ENCODE measurements around the gene SLIT2.

SLIT2 gene

GRCh38 chr4:20219521-20219920 is 32.2 kb upstream of the SLIT2 start:
- no peak overlapping the region for H2BK12ac ChIP-seq (ENCODE audit: low read length in 2 of 2)
- H3K36me3 ChIP-seq (ENCODE audit: control insufficient read depth in 1 of 2, insufficient read depth in 2 of 2, low read depth in 1 of 2, low read length in 2 of 2), result no peaks in the 10 kb centered on the region
- no peak overlapping the region for H4K91ac ChIP-seq (ENCODE audit: low read length)
- H3K4me3 ChIP-seq (ENCODE audit: insufficient read depth in 1 of 2, low read depth in 1 of 2, low read length in 2 of 2), result no peak overlapping the region
- H3K4ac ChIP-seq (ENCODE audit: low read depth in 1 of 2, low read length in 2 of 2), result no peak overlapping the region
- no peak overlapping the region for H3K18ac ChIP-seq (ENCODE audit: low read depth in 1 of 2, low read length in 2 of 2)
- H3K27me3 ChIP-seq (ENCODE audit: control insufficient read depth in 1 of 2, insufficient read depth in 1 of 2, low read length in 2 of 2), result no peaks in the 10 kb centered on the region
- H2BK15ac ChIP-seq (ENCODE audit: low read depth, poor library complexity, severe bottlenecking), result no peak overlapping the region
- DNase-seq, result no peak
- H3K23ac ChIP-seq (ENCODE audit: low read length in 2 of 2), result no peak overlapping the region
- no peak overlapping the region for H2AK5ac ChIP-seq (ENCODE audit: low read length, severe bottlenecking)
- no peak overlapping the region for H3K27ac ChIP-seq (ENCODE audit: low read length, poor library complexity, severe bottlenecking)
- no peaks in the 10 kb centered on the region for H3K4me1 ChIP-seq (ENCODE audit: control insufficient read depth, insufficient read depth, low read depth, low read length)
- no peak overlapping the region for H3K9ac ChIP-seq (ENCODE audit: low read length)
- no peak overlapping the region for H2BK120ac ChIP-seq (ENCODE audit: low read depth, low read length)
- H2BK5ac ChIP-seq (ENCODE audit: low read depth, low read length, poor library complexity, severe bottlenecking), result no peak overlapping the region
- H3K79me1 ChIP-seq (replicated peaks; ENCODE audit: low read length, poor library complexity, severe bottlenecking), result no peaks in the 10 kb centered on the region
- no peak overlapping the region for H3K4me2 ChIP-seq (ENCODE audit: low read length, poor library complexity, severe bottlenecking)
- H3K14ac ChIP-seq (ENCODE audit: low read length in 2 of 2), result no peak overlapping the region
- peaks cover 19% of the 10 kb centered on the region for H3K9me3 ChIP-seq (ENCODE audit: control insufficient read depth, low read length)
- no peak overlapping the region for H2AFZ ChIP-seq (ENCODE audit: low read depth, low read length)
- no peak overlapping the region for H4K8ac ChIP-seq (ENCODE audit: low read length)

GRCh38 chr4:20237894-20238537 is 13.7 kb upstream of the SLIT2 start:
- Histone ChIP-seq H3K23ac (ENCODE audit: low read length in 2 of 2) (no peak overlapping the region), H4K8ac (ENCODE audit: low read length) (no peak overlapping the region), H3K4me1 (ENCODE audit: control insufficient read depth, insufficient read depth, low read depth, low read length) (no peaks in the 10 kb centered on the region), H2BK120ac (ENCODE audit: low read depth, low read length) (no peak overlapping the region), H2BK12ac (ENCODE audit: low read length in 2 of 2) (no peak overlapping the region), H3K4ac (ENCODE audit: low read depth in 1 of 2, low read length in 2 of 2) (no peak overlapping the region), H3K27ac (ENCODE audit: low read length, poor library complexity, severe bottlenecking) (no peak overlapping the region), H2AK5ac (ENCODE audit: low read length, severe bottlenecking) (no peak overlapping the region), H4K91ac (ENCODE audit: low read length) (no peak overlapping the region), H3K4me2 (ENCODE audit: low read length, poor library complexity, severe bottlenecking) (no peak overlapping the region), H3K9ac (ENCODE audit: low read length) (no peak overlapping the region), H3K9me3 (ENCODE audit: control insufficient read depth, low read length) (no peaks in the 10 kb centered on the region), H2BK5ac (ENCODE audit: low read depth, low read length, poor library complexity, severe bottlenecking) (no peak overlapping the region), H2AFZ (ENCODE audit: low read depth, low read length) (no peak overlapping the region), H3K36me3 (ENCODE audit: control insufficient read depth in 1 of 2, insufficient read depth in 2 of 2, low read depth in 1 of 2, low read length in 2 of 2) (no peaks in the 10 kb centered on the region), H2BK15ac (ENCODE audit: low read depth, poor library complexity, severe bottlenecking) (no peak overlapping the region), H3K4me3 (ENCODE audit: insufficient read depth in 1 of 2, low read depth in 1 of 2, low read length in 2 of 2) (no peak overlapping the region), H3K14ac (ENCODE audit: low read length in 2 of 2) (no peak overlapping the region), H3K79me1 (replicated peaks; ENCODE audit: low read length, poor library complexity, severe bottlenecking) (no peaks in the 10 kb centered on the region), H3K18ac (ENCODE audit: low read depth in 1 of 2, low read length in 2 of 2) (no peak overlapping the region), H3K27me3 (ENCODE audit: control insufficient read depth in 1 of 2, insufficient read depth in 1 of 2, low read length in 2 of 2) (no peaks in the 10 kb centered on the region)
- 94% methylated on average over 2 of the region's 3 CpGs for WGBS
- DNase-seq, result no peak

- H2BK12ac ChIP-seq (ENCODE audit: low read length in 2 of 2), result peak overlapping the region in 1 of 2 experiments; percentile 61
- DNase-seq, result peak; percentile 62
- H3K4ac ChIP-seq (ENCODE audit: low read depth in 1 of 2, low read length in 2 of 2), result no peak overlapping the region
- no peak overlapping the region for H4K91ac ChIP-seq (ENCODE audit: low read length)
- peak overlapping the region; percentile 60 for H3K9ac ChIP-seq (ENCODE audit: low read length)
- H2BK120ac ChIP-seq (ENCODE audit: low read depth, low read length), result no peak overlapping the region
- H3K18ac ChIP-seq (ENCODE audit: low read depth in 1 of 2, low read length in 2 of 2), result no peak overlapping the region
- no peak overlapping the region for H3K27ac ChIP-seq (ENCODE audit: low read length, poor library complexity, severe bottlenecking)
- peaks cover 11% of the 10 kb centered on the region for H3K4me1 ChIP-seq (ENCODE audit: control insufficient read depth, insufficient read depth, low read depth, low read length)
- H2AK5ac ChIP-seq (ENCODE audit: low read length, severe bottlenecking), result no peak overlapping the region
- no peak overlapping the region for H4K8ac ChIP-seq (ENCODE audit: low read length)
- H3K9me3 ChIP-seq (ENCODE audit: control insufficient read depth, low read length), result peaks cover 4% of the 10 kb centered on the region
- H3K27me3 ChIP-seq (ENCODE audit: control insufficient read depth in 1 of 2, insufficient read depth in 1 of 2, low read length in 2 of 2), result peaks cover 0 to under 1% of the 10 kb centered on the region in 2 experiments
- no peak overlapping the region for H2AFZ ChIP-seq (ENCODE audit: low read depth, low read length)
- no peak overlapping the region for H2BK15ac ChIP-seq (ENCODE audit: low read depth, poor library complexity, severe bottlenecking)
- no peaks in the 10 kb centered on the region for H3K36me3 ChIP-seq (ENCODE audit: control insufficient read depth in 1 of 2, insufficient read depth in 2 of 2, low read depth in 1 of 2, low read length in 2 of 2)
- WGBS, result 27% methylated on average over 2 of the region's 3 CpGs
- H3K4me2 ChIP-seq (ENCODE audit: low read length, poor library complexity, severe bottlenecking), result no peak overlapping the region
- H3K4me3 ChIP-seq (ENCODE audit: insufficient read depth in 1 of 2, low read depth in 1 of 2, low read length in 2 of 2), result no peak overlapping the region
- H3K23ac ChIP-seq (ENCODE audit: low read length in 2 of 2), result no peak overlapping the region
- H2BK5ac ChIP-seq (ENCODE audit: low read depth, low read length, poor library complexity, severe bottlenecking), result no peak overlapping the region
- H3K79me1 ChIP-seq (replicated peaks; ENCODE audit: low read length, poor library complexity, severe bottlenecking), result no peaks in the 10 kb centered on the region
- no peak overlapping the region for H3K14ac ChIP-seq (ENCODE audit: low read length in 2 of 2)
Measured at GRCh38 chr4:20248155-20248558, 3.5 kb upstream of the SLIT2 start.

GRCh38 chr4:20249333-20249732 is 2.4 kb upstream of the SLIT2 start:
- Histone ChIP-seq H2BK5ac (ENCODE audit: low read depth, low read length, poor library complexity, severe bottlenecking) (no peak overlapping the region), H3K4me3 (ENCODE audit: insufficient read depth in 1 of 2, low read depth in 1 of 2, low read length in 2 of 2) (no peak overlapping the region), H3K4ac (ENCODE audit: low read depth in 1 of 2, low read length in 2 of 2) (no peak overlapping the region), H2BK12ac (ENCODE audit: low read length in 2 of 2) (no peak overlapping the region), H3K23ac (ENCODE audit: low read length in 2 of 2) (no peak overlapping the region), H3K18ac (ENCODE audit: low read depth in 1 of 2, low read length in 2 of 2) (no peak overlapping the region), H3K27ac (ENCODE audit: low read length, poor library complexity, severe bottlenecking) (no peak overlapping the region), H3K9ac (ENCODE audit: low read length) (peak overlapping the region; percentile 72), H2AK5ac (ENCODE audit: low read length, severe bottlenecking) (no peak overlapping the region), H2BK15ac (ENCODE audit: low read depth, poor library complexity, severe bottlenecking) (no peak overlapping the region), H2AFZ (ENCODE audit: low read depth, low read length) (no peak overlapping the region), H4K8ac (ENCODE audit: low read length) (no peak overlapping the region), H3K14ac (ENCODE audit: low read length in 2 of 2) (no peak overlapping the region), H3K4me1 (ENCODE audit: control insufficient read depth, insufficient read depth, low read depth, low read length) (peaks cover 21% of the 10 kb centered on the region), H3K27me3 (ENCODE audit: control insufficient read depth in 1 of 2, insufficient read depth in 1 of 2, low read length in 2 of 2) (peaks cover 0 to 12% of the 10 kb centered on the region in 2 experiments), H3K79me1 (replicated peaks; ENCODE audit: low read length, poor library complexity, severe bottlenecking) (peaks cover 9% of the 10 kb centered on the region), H3K9me3 (ENCODE audit: control insufficient read depth, low read length) (no peaks in the 10 kb centered on the region), H3K36me3 (ENCODE audit: control insufficient read depth in 1 of 2, insufficient read depth in 2 of 2, low read depth in 1 of 2, low read length in 2 of 2) (no peaks in the 10 kb centered on the region), H3K4me2 (ENCODE audit: low read length, poor library complexity, severe bottlenecking) (no peak overlapping the region), H4K91ac (ENCODE audit: low read length) (no peak overlapping the region), H2BK120ac (ENCODE audit: low read depth, low read length) (no peak overlapping the region)
- peak; percentile 44 for DNase-seq
- 75% methylated on average over 2 of the region's 2 CpGs for WGBS

Data from mesenchymal stem cell (in vitro differentiated cells and primary cell).